NCI-H128 (cell line): ENCODE measurements around the gene ADM5.
"Not testable (repeated sequence)": the region's sequence is repeated elsewhere in the genome, so short reads cannot be mapped to it uniquely, and the experiment has no call there.

Experiments used
- DNase-seq: peaks from one replicate; lab custom pipeline; 2025; ENCODE audit not compliant: unreplicated experiment; lab: John Stamatoyannopoulos, UW

The ADM5 gene

GRCh38 chr19:49699364-49699763, 10.0 kb downstream of the ADM5 start:
- no peak for DNase-seq

GRCh38 chr19:49700563-49700962, 11.2 kb downstream of the ADM5 start:
- DNase-seq = no peak

DNA sequence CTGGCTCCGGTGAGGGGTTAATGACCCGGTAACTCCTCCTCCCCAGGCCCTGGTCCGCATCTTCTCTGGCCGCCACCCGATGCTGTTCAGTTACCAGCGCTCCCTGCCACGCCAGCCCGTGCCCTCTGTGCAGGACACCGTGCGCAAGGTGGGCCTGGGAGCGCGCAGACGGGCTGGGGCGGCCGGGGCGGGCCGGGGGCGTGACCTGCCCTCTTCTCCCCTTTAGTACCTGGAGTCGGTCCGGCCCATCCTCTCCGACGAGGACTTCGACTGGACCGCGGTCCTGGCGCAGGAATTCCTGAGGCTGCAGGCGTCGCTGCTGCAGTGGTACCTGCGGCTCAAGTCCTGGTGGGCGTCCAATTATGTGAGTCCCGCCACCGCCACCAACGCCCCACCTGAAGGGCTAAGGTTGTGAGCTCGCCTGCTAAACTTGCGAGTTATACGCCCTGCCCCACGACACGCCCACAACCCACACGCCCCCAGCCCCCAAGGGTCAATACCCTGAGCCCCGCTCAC, 11.9 kb downstream of the ADM5 start:
- DNase-seq = no peak

GRCh38 chr19:49704888-49705642, 15.7 kb downstream of the ADM5 start:
- no peak for DNase-seq

DNA sequence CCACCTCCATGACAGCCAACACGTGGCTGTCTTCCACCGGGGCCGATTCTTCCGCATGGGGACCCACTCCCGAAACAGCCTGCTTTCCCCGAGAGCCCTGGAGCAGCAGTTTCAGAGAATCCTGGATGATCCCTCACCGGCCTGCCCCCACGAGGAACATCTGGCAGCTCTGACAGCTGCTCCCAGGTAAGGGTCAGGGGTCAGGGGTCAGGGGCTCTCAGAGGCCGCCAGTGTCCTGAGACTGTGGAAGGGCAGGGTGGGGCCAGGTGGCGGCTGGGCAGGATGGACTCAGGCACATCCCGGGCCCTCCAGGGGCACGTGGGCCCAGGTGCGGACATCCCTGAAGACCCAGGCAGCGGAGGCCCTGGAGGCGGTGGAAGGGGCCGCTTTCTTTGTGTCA, 16.5 kb downstream of the ADM5 start:
- DNase-seq = no peak

GRCh38 chr19:49710372-49710951, 21.1 kb downstream of the ADM5 start:
- DNase-seq = no peak

DNA sequence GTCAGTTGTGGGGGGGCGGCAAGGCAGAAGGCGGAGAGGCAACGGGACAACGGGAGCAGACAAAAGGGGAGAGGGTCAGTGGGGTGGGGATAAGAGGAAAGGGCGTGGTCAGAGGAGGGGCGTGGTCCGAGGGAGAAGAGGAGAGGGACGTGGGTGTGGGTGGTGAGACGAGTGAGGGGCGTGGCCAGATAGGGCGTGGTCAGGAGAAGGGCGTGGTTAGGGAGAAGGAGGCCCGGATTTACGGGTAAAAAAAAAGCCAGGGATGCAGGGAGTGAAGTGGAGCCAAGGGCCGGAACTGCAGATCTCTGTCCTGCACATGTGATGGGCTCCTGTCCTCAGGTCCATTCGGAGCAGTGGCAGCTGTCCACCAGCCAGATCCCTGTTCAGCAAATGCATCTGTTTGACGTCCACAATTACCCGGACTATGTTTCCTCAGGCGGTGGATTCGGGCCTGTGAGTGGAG, 23.0 kb downstream of the ADM5 start:
- DNase-seq = no peak

DNA sequence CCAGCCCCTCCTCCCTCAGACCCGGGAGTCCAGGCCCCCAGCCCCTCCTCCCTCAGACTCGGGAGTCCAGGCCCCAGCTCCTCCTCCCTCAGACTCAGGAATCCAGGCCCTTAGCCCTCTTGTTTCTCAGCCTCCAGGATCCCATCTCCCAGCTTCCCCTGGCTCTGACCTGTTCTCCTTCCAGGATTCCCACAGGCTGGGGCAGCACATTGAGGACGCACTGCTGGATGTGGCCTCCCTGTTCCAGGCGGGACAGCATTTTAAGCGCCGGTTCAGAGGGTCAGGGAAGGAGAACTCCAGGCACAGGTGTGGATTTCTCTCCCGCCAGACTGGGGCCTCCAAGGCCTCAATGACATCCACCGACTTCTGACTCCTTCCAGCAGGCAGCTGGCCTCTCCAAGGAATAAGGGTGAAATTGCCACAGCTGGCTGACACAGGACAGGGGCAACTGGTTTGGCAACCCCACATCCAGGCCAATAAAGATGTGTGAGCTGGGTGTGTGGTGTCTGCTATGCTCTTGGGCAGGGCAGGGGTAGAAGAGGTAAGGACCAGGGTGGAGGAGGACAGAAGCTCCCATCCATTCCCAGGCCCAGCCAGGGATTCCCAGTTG, 23.9 kb downstream of the ADM5 start:
- DNase-seq = no peak

DNA sequence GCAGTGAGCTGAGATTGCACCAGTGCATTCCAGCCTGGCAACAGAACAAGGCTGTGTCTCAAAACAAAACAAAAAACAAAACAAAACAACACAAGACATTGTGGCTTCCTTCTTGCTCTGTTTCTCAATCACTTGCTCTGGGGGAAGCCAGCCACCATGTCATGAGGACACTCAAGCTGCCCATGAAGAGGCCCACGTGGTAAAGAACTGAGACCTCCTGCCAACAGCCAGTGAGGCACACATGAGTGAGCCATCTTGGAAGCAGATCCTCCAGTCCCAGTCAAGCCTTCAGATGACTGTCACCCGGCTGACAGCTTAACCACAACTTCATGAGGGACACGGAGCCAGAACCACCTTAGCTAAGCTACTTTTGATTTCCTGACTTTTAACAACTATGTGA, 26.8 kb downstream of the ADM5 start:
- no peak for DNase-seq

- no peak for DNase-seq
Observed at GRCh38 chr19:49718511-49718910, 29.1 kb downstream of the ADM5 start.

DNA sequence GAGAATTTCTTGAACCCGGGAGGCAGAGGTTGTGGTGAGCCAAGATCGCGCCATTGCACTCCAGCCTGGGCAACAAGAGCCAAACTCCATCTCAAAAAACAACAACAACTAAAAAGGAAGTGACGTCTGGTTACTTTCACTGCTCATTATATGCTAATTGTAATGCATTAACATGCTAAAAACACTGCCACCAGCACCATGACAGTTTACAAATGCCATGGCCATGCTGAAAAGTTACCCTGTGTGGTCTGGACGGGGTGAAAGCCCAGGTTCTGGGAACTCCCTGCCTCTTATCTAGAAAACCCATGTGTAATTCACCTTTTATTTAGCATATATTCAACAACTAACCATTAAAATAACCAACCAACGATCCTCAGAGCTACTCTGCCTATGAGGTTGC, 29.6 kb downstream of the ADM5 start:
- no peak for DNase-seq

DNA sequence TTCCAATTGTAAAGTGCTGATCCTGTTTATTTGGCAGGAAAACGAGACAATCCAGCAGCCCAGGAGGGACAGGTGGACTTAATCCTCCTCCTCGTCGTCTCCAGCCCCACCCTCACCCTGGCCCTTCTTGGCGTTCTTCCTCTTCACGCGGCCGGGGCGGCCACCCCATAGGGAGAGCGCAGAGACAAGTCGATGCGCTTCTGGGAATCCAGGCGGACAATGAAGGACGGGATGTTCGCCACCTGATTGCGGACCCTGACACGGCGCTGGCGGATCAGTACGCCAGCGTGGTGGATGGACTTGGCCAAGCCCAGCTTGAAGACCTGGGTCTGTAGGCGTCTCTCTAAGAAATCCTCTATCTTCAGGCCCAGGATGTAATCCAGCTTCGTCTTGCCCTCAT, 30.0 kb downstream of the ADM5 start:
- not testable (repeated sequence) for DNase-seq

DNA sequence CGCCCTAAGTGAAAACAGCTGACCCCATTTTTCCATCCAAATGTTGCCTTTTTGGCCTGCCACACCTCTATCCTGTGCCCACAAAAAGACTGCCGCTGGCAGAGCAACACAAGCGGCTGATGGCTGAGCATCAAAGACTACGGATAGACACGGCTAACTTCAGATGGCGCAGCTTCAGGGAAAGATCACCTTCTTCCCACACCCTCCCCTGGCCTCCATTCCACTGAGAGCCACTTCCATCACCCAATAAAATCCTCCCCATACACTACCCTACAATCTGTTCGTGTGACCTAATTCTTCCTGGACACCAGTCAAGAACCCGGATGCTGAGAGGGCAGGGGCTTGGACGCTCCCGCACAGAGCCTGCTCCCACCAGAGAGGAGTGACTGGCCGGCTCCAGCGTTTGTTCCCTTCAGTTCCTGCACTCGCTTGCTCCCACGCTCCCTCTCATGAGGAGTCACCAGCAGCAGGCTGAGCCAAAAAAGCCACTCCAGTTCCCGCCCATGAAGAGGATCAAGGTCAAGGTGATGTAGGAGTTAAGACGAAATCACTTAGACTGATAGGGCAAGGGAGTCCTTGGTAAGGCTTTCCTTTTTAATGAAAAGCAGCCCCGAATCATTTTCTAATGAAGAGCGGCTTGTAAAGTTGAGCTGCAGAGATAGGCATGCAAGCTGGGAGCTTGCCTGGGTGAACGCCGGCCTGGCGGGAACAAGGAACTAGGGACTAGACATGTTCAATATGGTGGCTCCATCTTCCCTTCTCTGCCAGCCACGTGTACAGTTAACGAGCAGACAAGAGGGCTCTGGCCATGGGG, 38.0 kb downstream of the ADM5 start:
- no peak for DNase-seq

DNA sequence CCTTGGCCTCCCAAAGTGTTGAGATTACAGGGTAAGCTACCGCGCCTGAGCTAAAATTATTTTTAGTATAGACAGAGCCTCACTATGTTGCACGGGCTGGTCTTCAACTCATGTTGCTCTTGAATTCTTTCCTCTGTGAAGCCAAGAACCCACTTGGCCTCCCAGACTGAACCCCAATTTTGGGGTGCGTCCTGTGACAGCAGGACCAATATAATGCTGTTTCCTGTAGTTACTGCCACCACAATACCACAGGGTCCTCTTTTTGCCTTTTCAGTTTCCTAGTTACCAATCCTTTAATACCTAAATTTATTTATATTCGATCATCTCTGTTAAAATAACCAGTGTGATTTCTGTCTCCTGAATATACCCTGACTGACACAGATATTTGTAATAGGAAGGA, 40.8 kb downstream of the ADM5 start:
- DNase-seq = no peak

DNA sequence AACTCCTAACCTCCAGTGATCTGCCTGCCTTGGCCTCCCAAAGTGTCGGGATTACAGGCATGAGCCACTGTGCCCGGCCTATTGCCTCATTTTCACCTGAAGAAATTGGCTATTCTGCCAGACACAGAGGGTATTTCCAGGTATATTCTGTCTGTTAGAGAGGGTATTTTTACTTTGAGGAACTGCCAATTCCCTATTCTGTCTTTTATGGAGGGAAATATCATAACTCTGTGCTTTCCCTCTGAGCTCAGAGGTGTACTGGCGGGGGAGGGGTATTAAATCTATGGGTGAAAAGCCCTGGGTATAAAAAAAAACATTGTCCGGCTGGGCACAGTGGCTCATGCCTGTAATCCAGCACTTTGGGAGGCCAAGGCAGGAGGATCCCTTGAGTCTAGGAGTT, 48.9 kb downstream of the ADM5 start:
- no peak for DNase-seq

DNA sequence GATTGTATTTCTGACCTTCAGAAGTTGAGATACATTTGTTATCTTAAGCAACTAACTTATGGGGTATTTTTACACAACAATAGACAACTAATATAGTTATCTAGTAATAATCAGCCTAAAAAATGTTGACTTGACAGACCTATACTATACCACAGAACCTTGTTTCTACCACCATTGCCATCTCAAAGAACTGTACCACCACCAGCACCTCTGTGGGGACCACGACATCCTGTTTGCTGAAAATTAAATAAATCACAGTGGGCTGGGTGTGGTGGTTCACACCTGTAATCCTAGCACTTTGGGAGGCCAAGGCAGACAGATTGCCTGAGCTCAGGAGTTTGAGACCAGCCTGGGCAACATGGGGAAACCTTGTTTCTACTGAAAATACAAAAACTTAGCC, 49.7 kb downstream of the ADM5 start:
- DNase-seq = no peak

GRCh38 chr19:49739933-49740332, 50.5 kb downstream of the ADM5 start:
- DNase-seq = no peak
